ENCODE results near the gene LAMA1.

- no peak for TF ChIP-seq CHD1 (IDR thresholded peaks at IDR 0.05; ENCODE audit: low read depth, low read length)
- no peak for TF ChIP-seq CTCF (IDR thresholded peaks at IDR 0.05 in 2 of 3, conservative IDR thresholded peaks at IDR 0.05 in 1 of 3; ENCODE audit: control insufficient read depth in 2 of 3, extremely low read depth in 1 of 3, insufficient read depth in 1 of 3, low read depth in 3 of 3, low read length in 3 of 3)
- TF ChIP-seq NR2C2 (IDR thresholded peaks at IDR 0.05; ENCODE audit: borderline replicate concordance, control insufficient read depth, insufficient read length, low read depth) = no peak
- TF ChIP-seq, protein P1, sequence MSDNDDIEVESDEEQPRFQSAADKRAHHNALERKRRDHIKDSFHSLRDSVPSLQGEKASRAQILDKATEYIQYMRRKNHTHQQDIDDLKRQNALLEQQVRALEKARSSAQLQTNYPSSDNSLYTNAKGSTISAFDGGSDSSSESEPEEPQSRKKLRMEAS (IDR thresholded peaks at IDR 0.05; ENCODE audit: low read depth, low read length) = no peak
- TF ChIP-seq KDM1A (IDR thresholded peaks at IDR 0.05; ENCODE audit: borderline replicate concordance) = no peak
- TF ChIP-seq POLR2A (IDR thresholded peaks at IDR 0.05; ENCODE audit: low read depth, low read length) = no peak
- TF ChIP-seq TAF1 (IDR thresholded peaks at IDR 0.05; ENCODE audit: borderline replicate concordance, low read depth, low read length) = no peak
- TF ChIP-seq ZNF24 (IDR thresholded peaks at IDR 0.05) = no peak
- no peak for TF ChIP-seq EZH2 (IDR thresholded peaks at IDR 0.05; ENCODE audit: borderline replicate concordance, control insufficient read depth, low read depth, low read length)
- TF ChIP-seq SREBF1 (IDR thresholded peaks at IDR 0.05; ENCODE audit: low read length) = no peak
- no peak for TF ChIP-seq SUZ12 (IDR thresholded peaks at IDR 0.05; ENCODE audit: unreplicated experiment)
- TF ChIP-seq, protein P2, sequence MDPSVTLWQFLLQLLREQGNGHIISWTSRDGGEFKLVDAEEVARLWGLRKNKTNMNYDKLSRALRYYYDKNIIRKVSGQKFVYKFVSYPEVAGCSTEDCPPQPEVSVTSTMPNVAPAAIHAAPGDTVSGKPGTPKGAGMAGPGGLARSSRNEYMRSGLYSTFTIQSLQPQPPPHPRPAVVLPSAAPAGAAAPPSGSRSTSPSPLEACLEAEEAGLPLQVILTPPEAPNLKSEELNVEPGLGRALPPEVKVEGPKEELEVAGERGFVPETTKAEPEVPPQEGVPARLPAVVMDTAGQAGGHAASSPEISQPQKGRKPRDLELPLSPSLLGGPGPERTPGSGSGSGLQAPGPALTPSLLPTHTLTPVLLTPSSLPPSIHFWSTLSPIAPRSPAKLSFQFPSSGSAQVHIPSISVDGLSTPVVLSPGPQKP (IDR thresholded peaks at IDR 0.05; ENCODE audit: low read depth, low read length) = no peak
- TF ChIP-seq BACH1 (IDR thresholded peaks at IDR 0.05; ENCODE audit: borderline replicate concordance) = no peak
- TF ChIP-seq, protein P3, sequence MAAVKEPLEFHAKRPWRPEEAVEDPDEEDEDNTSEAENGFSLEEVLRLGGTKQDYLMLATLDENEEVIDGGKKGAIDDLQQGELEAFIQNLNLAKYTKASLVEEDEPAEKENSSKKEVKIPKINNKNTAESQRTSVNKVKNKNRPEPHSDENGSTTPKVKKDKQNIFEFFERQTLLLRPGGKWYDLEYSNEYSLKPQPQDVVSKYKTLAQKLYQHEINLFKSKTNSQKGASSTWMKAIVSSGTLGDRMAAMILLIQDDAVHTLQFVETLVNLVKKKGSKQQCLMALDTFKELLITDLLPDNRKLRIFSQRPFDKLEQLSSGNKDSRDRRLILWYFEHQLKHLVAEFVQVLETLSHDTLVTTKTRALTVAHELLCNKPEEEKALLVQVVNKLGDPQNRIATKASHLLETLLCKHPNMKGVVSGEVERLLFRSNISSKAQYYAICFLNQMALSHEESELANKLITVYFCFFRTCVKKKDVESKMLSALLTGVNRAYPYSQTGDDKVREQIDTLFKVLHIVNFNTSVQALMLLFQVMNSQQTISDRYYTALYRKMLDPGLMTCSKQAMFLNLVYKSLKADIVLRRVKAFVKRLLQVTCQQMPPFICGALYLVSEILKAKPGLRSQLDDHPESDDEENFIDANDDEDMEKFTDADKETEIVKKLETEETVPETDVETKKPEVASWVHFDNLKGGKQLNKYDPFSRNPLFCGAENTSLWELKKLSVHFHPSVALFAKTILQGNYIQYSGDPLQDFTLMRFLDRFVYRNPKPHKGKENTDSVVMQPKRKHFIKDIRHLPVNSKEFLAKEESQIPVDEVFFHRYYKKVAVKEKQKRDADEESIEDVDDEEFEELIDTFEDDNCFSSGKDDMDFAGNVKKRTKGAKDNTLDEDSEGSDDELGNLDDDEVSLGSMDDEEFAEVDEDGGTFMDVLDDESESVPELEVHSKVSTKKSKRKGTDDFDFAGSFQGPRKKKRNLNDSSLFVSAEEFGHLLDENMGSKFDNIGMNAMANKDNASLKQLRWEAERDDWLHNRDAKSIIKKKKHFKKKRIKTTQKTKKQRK (IDR thresholded peaks at IDR 0.05; ENCODE audit: low read depth, low read length) = no peak
Observed at GRCh38 chr18:6982398-6982797, 135.2 kb downstream of the LAMA1 start.

All from GM12878 (cell line).